Measurements from ENCODE around the gene KAZN.

Gene KAZN

DNA sequence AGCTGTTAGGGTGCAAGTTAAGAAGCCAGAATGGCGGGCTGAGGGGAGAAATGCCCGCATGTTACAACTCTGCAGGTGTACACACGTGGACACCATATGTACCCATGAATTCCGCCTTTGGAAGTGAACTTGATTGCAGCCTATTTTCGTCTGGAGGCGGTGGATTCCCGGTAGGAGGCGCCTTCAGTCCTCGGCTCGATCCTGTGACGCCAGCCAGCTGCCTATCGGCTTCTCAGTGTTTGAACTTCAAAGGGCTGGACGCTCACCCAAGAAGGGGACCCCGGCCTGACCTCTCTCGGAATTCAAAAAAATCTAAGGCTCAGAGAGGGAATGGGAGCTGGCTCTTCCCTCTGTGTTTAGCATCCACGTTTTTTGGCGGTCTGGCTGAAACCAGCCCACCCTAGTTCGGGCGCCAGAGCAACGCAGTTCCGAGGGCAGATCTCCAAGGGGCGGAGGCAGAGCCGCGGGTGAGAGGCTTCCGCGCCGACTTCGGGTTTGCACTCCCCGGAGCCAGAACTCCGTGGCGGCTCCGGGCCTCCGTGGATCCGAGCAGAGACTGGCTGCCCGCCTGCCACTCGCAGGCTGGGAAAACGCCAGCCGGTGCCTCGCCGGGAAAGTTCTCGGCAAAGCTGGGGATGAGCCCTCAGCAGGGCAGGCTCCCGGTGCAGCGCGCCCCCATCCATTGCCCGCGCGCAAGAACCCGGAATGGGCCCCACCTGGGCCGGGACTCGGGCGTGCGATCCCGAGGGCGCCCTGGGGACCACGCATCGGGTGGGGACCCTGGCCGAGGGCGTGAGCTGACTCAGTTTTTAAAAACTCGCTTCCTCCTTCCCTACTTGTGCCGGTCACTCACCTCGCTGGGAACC is 554.1 kb downstream of the KAZN start:
- Histone ChIP-seq H3K4me1 (ENCODE audit: insufficient read depth, low read length, severe bottlenecking) (no peaks in the 10 kb centered on the region), H3K27me3 (ENCODE audit: insufficient read depth, low read length) (0 out of 2 replicates have a peak, but pooled peaks cover 4% of the 10 kb centered on the region), H3F3A (ENCODE audit: insufficient read depth, low read length) (no peaks in the 10 kb centered on the region), H2AFZ (ENCODE audit: low read length) (no peak overlapping the region), H3K4me2 (ENCODE audit: low read length) (no peak overlapping the region), H3K9ac (ENCODE audit: low read length) (no peak overlapping the region), H3K27ac (ENCODE audit: low read depth, low read length, poor library complexity, severe bottlenecking) (no peak overlapping the region), H3K9me3 (ENCODE audit: low read length) (no peaks in the 10 kb centered on the region), H3K9me2 (ENCODE audit: low read depth, low read length) (no peaks in the 10 kb centered on the region), H4K20me1 (ENCODE audit: insufficient read depth, low read length) (no peaks in the 10 kb centered on the region), H3K79me2 (ENCODE audit: insufficient read depth, low read length) (no peaks in the 10 kb centered on the region), H3K36me3 (ENCODE audit: insufficient read depth, low read length) (no peaks in the 10 kb centered on the region), H3K4me3 (ENCODE audit: low read depth, low read length, poor library complexity, severe bottlenecking) (no peak overlapping the region)
- TF ChIP-seq EZH2 (IDR thresholded peaks at IDR 0.05; ENCODE audit: borderline replicate concordance, low read length) (no peak), CTCF (IDR thresholded peaks at IDR 0.05; ENCODE audit: low read length) (no peak)

DNA sequence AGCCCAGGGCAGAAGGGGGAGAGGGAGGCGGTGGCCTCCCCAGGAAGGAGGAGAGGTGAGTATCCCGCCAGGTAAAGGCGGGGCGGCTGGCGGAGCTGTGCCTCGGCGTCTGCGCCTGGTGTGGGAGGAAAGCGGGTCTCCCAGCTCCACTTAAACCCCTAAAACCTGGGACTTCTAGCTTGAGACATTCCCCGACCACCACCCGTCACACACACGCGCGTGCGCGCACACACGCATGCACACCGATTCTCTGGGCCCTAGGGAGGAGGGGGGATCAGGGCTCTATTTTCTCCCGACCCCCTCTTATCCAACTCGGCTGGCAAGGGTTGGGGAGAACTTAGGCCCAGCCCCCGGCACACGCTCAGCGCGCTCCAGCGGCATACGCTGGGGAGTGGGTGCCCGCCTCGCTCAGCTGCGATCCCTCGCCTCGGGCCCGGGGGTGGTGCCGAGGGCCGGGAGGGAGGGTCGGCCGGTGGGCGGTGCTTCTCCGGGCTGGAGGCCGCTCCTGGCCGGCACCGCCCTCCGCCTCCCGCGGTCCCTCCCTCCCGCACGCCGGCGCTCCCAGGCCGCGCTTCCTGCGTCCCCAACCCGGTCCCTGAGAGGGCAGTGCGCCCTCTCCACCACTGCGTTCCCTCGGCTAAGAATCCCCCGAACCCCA is 554.8 kb downstream of the KAZN start, which contains the start of gene TMEM51:
Gene TMEM51, plus strand, starts transcription at position 564 of the 658 bp plus-strand sequence. CDS start 61,341 bp downstream, outside the sequence.
- H3K36me3 ChIP-seq (ENCODE audit: insufficient read depth, low read length) = no peaks in the 10 kb centered on the region
- TF ChIP-seq EZH2 (IDR thresholded peaks at IDR 0.05; ENCODE audit: borderline replicate concordance, low read length) (no peak), CTCF (IDR thresholded peaks at IDR 0.05; ENCODE audit: low read length) (no peak)
- H3K4me1 ChIP-seq (ENCODE audit: insufficient read depth, low read length, severe bottlenecking) = no peaks in the 10 kb centered on the region
- H4K20me1 ChIP-seq (ENCODE audit: insufficient read depth, low read length) = no peaks in the 10 kb centered on the region
- no peak within 1 kb of the TSS for H2AFZ ChIP-seq (ENCODE audit: low read length)
- no peak within 1 kb of the TSS for H3K4me3 ChIP-seq (ENCODE audit: low read depth, low read length, poor library complexity, severe bottlenecking)
- H3K4me2 ChIP-seq (ENCODE audit: low read length) = no peak within 1 kb of the TSS
- no peaks in the 10 kb centered on the region for H3K79me2 ChIP-seq (ENCODE audit: insufficient read depth, low read length)
- H3K27me3 ChIP-seq (ENCODE audit: insufficient read depth, low read length) = 0 out of 2 replicates have a peak, but pooled peaks cover 4% of the 10 kb centered on the region
- H3K9me2 ChIP-seq (ENCODE audit: low read depth, low read length) = no peaks in the 10 kb centered on the region
- no peak within 1 kb of the TSS for H3K27ac ChIP-seq (ENCODE audit: low read depth, low read length, poor library complexity, severe bottlenecking)
- H3K9me3 ChIP-seq (ENCODE audit: low read length) = no peaks in the 10 kb centered on the region
- H3F3A ChIP-seq (ENCODE audit: insufficient read depth, low read length) = no peaks in the 10 kb centered on the region
- H3K9ac ChIP-seq (ENCODE audit: low read length) = no peak within 1 kb of the TSS

- no peak for TF ChIP-seq EZH2 (IDR thresholded peaks at IDR 0.05; ENCODE audit: borderline replicate concordance, low read length)
- TF ChIP-seq CTCF (IDR thresholded peaks at IDR 0.05; ENCODE audit: low read length) = no peak
- Histone ChIP-seq H3K27me3 (ENCODE audit: insufficient read depth, low read length) (0 out of 2 replicates have a peak, but pooled peaks cover 4% of the 10 kb centered on the region), H3K9ac (ENCODE audit: low read length) (no peak overlapping the region), H3K9me3 (ENCODE audit: low read length) (no peaks in the 10 kb centered on the region), H2AFZ (ENCODE audit: low read length) (no peak overlapping the region), H3K27ac (ENCODE audit: low read depth, low read length, poor library complexity, severe bottlenecking) (no peak overlapping the region), H3K4me2 (ENCODE audit: low read length) (no peak overlapping the region), H3K79me2 (ENCODE audit: insufficient read depth, low read length) (no peaks in the 10 kb centered on the region), H4K20me1 (ENCODE audit: insufficient read depth, low read length) (no peaks in the 10 kb centered on the region), H3F3A (ENCODE audit: insufficient read depth, low read length) (no peaks in the 10 kb centered on the region), H3K4me3 (ENCODE audit: low read depth, low read length, poor library complexity, severe bottlenecking) (no peak overlapping the region), H3K36me3 (ENCODE audit: insufficient read depth, low read length) (no peaks in the 10 kb centered on the region), H3K4me1 (ENCODE audit: insufficient read depth, low read length, severe bottlenecking) (no peaks in the 10 kb centered on the region), H3K9me2 (ENCODE audit: low read depth, low read length) (no peaks in the 10 kb centered on the region)
Measured at GRCh38 chr1:15153842-15154479, 555.5 kb downstream of the KAZN start.
